MM.1S (cell line): ENCODE measurements around the gene SPRING1.

Experiments used
- DNase-seq: peaks from one replicate; pipeline ENCODE4 v3.0.0-alpha.2; 2015
- H2AFZ ChIP-seq: fragments of 300-600 bp; sonication (generic); 2 replicates; pipeline ENCODE4 v1.6.0; 2016; ENCODE audit warnings: antibody characterized with exemption, low read length
- H3F3A ChIP-seq: fragments of 300-600 bp; sonication (generic); 2 replicates; pipeline ENCODE4 v1.6.1; 2016; ENCODE audit warnings: mild to moderate bottlenecking, antibody characterized with exemption, low read length, moderate library complexity, mixed read lengths; ENCODE audit not compliant: insufficient read depth
- H3K27ac ChIP-seq: fragments of 300-600 bp; sonication (generic); 2 replicates; pipeline ENCODE4 v1.5.1; 2016; ENCODE audit warnings: mild to moderate bottlenecking, low read length
- H3K27me3 ChIP-seq: fragments of 300-600 bp; sonication (generic); replicated peaks from 2 replicates; pipeline ENCODE4 v1.6.0; 2016; ENCODE audit warnings: low read length; ENCODE audit not compliant: insufficient read depth
- H3K36me3 ChIP-seq: fragments of 300-600 bp; sonication (generic); replicated peaks from 2 replicates; pipeline ENCODE4 v1.6.1; 2016; ENCODE audit warnings: mild to moderate bottlenecking, low read length, mixed read lengths; ENCODE audit not compliant: insufficient read depth
- H3K4me1 ChIP-seq: fragments of 300-600 bp; sonication (generic); 2 replicates; pipeline ENCODE4 v1.6.1; 2016; ENCODE audit warnings: low read length, mixed read lengths
- H3K4me2 ChIP-seq: fragments of 300-600 bp; sonication (generic); 2 replicates; pipeline ENCODE4 v1.6.0; 2016; ENCODE audit warnings: low read depth, low read length
- H3K4me3 ChIP-seq: fragments of 300-600 bp; sonication (generic); 2 replicates; pipeline ENCODE4 v1.5.1; 2016; ENCODE audit warnings: low read length, mixed read lengths
- H3K79me2 ChIP-seq: fragments of 300-600 bp; sonication (generic); 2 replicates; pipeline ENCODE4 v1.6.1; 2016; ENCODE audit warnings: mixed run types, low read length, mixed read lengths
- H3K9ac ChIP-seq: fragments of 300-600 bp; sonication (generic); 2 replicates; pipeline ENCODE4 v1.6.1; 2016; ENCODE audit warnings: low read length, mixed read lengths
- H3K9me2 ChIP-seq: fragments of 300-600 bp; sonication (generic); replicated peaks from 2 replicates; pipeline ENCODE4 v1.6.1; 2016; ENCODE audit warnings: mild to moderate bottlenecking, low read length, mixed read lengths; ENCODE audit not compliant: insufficient read depth
- H3K9me3 ChIP-seq: fragments of 300-600 bp; sonication (generic); replicated peaks from 2 replicates; pipeline ENCODE4 v1.6.1; 2016; ENCODE audit warnings: mild to moderate bottlenecking, low read length, mixed read lengths; ENCODE audit not compliant: insufficient read depth
- H4K20me1 ChIP-seq: fragments of 300-600 bp; sonication (generic); 2 replicates; pipeline ENCODE4 v1.6.1; 2016; ENCODE audit warnings: mild to moderate bottlenecking, low read length, moderate library complexity, mixed read lengths; ENCODE audit not compliant: insufficient read depth
- CTCF ChIP-seq: fragments of 300-600 bp; sonication (generic); IDR thresholded peaks from 2 replicates; pipeline ENCODE4 v1.5.1; 2016; ENCODE audit warnings: antibody characterized with exemption, low read length, mixed read lengths
- EZH2 ChIP-seq: fragments of 300-600 bp; sonication (generic); optimal IDR thresholded peaks from 2 replicates; pipeline ENCODE3; 2017; ENCODE audit warnings: low read depth, mild to moderate bottlenecking, antibody characterized with exemption, low read length, mixed read lengths
- EZH2phosphoT487 ChIP-seq: fragments of 300-600 bp; sonication (generic); IDR thresholded peaks from 2 replicates; pipeline ENCODE4 v1.6.1; 2018; ENCODE audit warnings: antibody characterized with exemption, low read length

Gene SPRING1

GRCh38 chr12:116708826-116709756 lies 28.8 kb downstream of the SPRING1 start:
- H3K9me2 ChIP-seq: no peaks in the 10 kb centered on the region
- no peak for TF ChIP-seq EZH2
- no peak for TF ChIP-seq EZH2phosphoT487
- peak; percentile 52 for TF ChIP-seq CTCF
- no peaks in the 10 kb centered on the region for H3K79me2 ChIP-seq
- H3K4me2 ChIP-seq: peak overlapping the region; percentile 54; the same call in 1 of the 2 replicates
- no peak overlapping the region for H3K4me3 ChIP-seq
- peak; percentile 71 for DNase-seq
- H3K9me3 ChIP-seq: no peaks in the 10 kb centered on the region
- H2AFZ ChIP-seq: peak overlapping the region; percentile 53; the same call in 1 of the 2 replicates
- no peaks in the 10 kb centered on the region for H4K20me1 ChIP-seq
- peak overlapping the region; percentile 47 for H3K9ac ChIP-seq
- H3K27ac ChIP-seq: peak overlapping the region; percentile 71
- no peaks in the 10 kb centered on the region for H3K27me3 ChIP-seq
- H3F3A ChIP-seq: peaks cover 6% of the 10 kb centered on the region; the same call in 1 of the 2 replicates
- no peaks in the 10 kb centered on the region for H3K36me3 ChIP-seq
- peaks cover 39% of the 10 kb centered on the region for H3K4me1 ChIP-seq

GRCh38 chr12:116707751-116708150 lies 30.1 kb downstream of the SPRING1 start:
- Histone ChIP-seq H3K4me1 (peaks cover 43% of the 10 kb centered on the region), H4K20me1 (no peaks in the 10 kb centered on the region), H3K27me3 (no peaks in the 10 kb centered on the region), H2AFZ (0 out of 2 replicates have a peak overlapping the region, but pooled peaks have one; percentile 10), H3K79me2 (no peaks in the 10 kb centered on the region), H3K4me2 (no peak overlapping the region), H3K9me2 (no peaks in the 10 kb centered on the region), H3K9ac (no peak overlapping the region), H3K36me3 (no peaks in the 10 kb centered on the region), H3K27ac (peak overlapping the region; percentile 71), H3K4me3 (no peak overlapping the region), H3F3A (peaks cover 6% of the 10 kb centered on the region; the same call in 1 of the 2 replicates), H3K9me3 (no peaks in the 10 kb centered on the region)
- TF ChIP-seq CTCF: no peak
- no peak for TF ChIP-seq EZH2
- no peak for TF ChIP-seq EZH2phosphoT487
- DNase-seq: peak; percentile 71

GRCh38 chr12:116703214-116703795 lies 34.6 kb downstream of the SPRING1 start:
- H3K4me1 ChIP-seq: peaks cover 17% of the 10 kb centered on the region
- no peaks in the 10 kb centered on the region for H3K9me2 ChIP-seq
- DNase-seq: peak; percentile 61
- H3K36me3 ChIP-seq: no peaks in the 10 kb centered on the region
- no peaks in the 10 kb centered on the region for H3K79me2 ChIP-seq
- H4K20me1 ChIP-seq: no peaks in the 10 kb centered on the region
- no peaks in the 10 kb centered on the region for H3K27me3 ChIP-seq
- no peaks in the 10 kb centered on the region for H3F3A ChIP-seq
- no peak overlapping the region for H3K27ac ChIP-seq
- no peak overlapping the region for H2AFZ ChIP-seq
- no peaks in the 10 kb centered on the region for H3K9me3 ChIP-seq
- H3K4me2 ChIP-seq: 0 out of 2 replicates have a peak overlapping the region, but pooled peaks have one; percentile 13
- H3K4me3 ChIP-seq: no peak overlapping the region
- no peak for TF ChIP-seq EZH2phosphoT487
- TF ChIP-seq EZH2: no peak
- TF ChIP-seq CTCF: peak; percentile 56
- no peak overlapping the region for H3K9ac ChIP-seq
